Measurements from ENCODE around the gene PRDM11. TPM values are rescaled to one million over a fixed set of nuclear protein-coding genes. Genes with fewer than 3 reads are reported as not detected.
A peak's percentile ranks its signal among the peaks of the same experiment; 100 is the strongest.

The PRDM11 gene
- total and polyA plus RNA-seq, 2 donors from 2014 or later: 2.9 to 22.5 TPM

DNA sequence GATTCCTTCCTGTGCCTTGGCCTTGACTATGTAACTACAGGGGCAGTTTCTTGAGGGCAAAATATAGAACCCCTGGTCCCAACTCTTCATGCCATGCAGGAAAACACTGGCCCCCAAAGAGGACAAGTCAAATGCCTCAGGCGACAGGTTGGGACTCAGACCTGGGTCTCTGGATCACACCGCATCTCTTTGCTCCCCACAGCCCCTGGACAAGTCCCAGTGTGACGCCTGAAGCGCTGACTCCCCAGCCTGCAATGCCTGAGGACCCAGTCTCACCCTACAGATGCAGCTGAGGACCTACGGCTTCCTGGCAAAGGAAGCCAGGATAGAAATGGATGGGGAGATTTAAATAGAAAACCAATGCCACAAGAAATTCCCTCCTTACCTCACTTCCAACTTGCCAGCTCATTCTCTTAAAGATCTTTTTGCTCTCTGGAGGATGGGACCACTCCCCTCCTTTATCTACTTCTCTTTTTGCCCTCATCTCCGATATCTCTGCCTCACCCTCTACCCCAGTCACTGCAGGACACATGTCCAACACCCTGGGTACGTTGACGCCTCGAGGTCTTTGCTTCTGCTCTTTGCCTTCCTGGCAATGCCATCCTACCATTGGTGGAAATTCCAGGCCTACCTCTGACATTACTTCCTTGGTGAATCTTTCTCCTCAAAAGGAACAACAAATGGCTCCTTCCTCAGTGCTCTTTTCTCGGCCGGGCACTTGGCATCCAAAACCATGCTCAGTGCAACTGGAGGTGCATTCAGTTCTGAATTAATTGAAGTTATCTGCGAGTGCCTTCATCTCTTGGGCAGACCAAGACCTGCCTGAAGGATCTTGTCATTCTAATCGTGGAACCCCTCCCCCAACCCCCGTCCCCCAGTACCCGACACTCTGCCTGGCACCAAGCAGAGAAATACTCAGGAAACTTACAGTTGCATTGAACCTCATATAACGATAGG lies 2.0 kb upstream of the PRDM11 start:
- DNase-seq: peak in 1 of 5 donors; percentile 2
- Histone ChIP-seq H3K27ac (ENCODE audit: low read depth in 2 of 2, low read length in 2 of 2) (no peak overlapping the region), H3K9ac (ENCODE audit: low read length in 3 of 3) (no peak overlapping the region), H3K4me3 (ENCODE audit: low read length in 3 of 3) (no peak overlapping the region), H3K9me3 (ENCODE audit: control insufficient read depth in 2 of 3, insufficient read depth in 1 of 3, low read length in 3 of 3) (no peaks in the 10 kb centered on the region), H3K36me3 (ENCODE audit: control insufficient read depth in 2 of 3, insufficient read depth in 3 of 3, low read length in 3 of 3) (no peaks in the 10 kb centered on the region), H3K27me3 (ENCODE audit: control insufficient read depth, insufficient read depth, low read length) (no peaks in the 10 kb centered on the region), H3K4me1 (ENCODE audit: control insufficient read depth in 2 of 3, insufficient read depth in 2 of 3, low read depth in 1 of 3, low read length in 3 of 3) (peaks cover 0 to 15% (median 9%) of the 10 kb centered on the region in 3 donors)
- TF ChIP-seq, protein P1, sequence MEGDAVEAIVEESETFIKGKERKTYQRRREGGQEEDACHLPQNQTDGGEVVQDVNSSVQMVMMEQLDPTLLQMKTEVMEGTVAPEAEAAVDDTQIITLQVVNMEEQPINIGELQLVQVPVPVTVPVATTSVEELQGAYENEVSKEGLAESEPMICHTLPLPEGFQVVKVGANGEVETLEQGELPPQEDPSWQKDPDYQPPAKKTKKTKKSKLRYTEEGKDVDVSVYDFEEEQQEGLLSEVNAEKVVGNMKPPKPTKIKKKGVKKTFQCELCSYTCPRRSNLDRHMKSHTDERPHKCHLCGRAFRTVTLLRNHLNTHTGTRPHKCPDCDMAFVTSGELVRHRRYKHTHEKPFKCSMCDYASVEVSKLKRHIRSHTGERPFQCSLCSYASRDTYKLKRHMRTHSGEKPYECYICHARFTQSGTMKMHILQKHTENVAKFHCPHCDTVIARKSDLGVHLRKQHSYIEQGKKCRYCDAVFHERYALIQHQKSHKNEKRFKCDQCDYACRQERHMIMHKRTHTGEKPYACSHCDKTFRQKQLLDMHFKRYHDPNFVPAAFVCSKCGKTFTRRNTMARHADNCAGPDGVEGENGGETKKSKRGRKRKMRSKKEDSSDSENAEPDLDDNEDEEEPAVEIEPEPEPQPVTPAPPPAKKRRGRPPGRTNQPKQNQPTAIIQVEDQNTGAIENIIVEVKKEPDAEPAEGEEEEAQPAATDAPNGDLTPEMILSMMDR (IDR thresholded peaks at IDR 0.05; ENCODE audit: borderline replicate concordance, extremely low read depth, insufficient read depth): no peak
- intact Hi-C loops (cut with DNase I): no loop called here
- no peak for FAIRE-seq

DNA sequence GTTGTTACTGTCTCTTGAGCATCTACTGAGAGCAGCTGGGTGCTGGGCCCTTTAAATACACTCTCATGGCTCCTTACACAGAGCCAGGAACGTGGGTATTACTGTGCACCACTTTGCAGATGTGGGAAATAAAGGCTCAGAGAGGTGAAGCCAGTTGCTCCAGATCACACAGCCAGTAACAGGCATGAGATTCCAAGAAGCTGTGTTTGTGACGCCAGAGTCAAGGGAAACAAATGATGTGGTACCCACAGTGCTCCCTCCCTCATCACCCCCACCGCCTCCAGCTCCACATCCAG lies 1.4 kb upstream of the PRDM11 start:
- intact Hi-C loops (cut with DNase I): no loop called here
- Histone ChIP-seq H3K27me3 (ENCODE audit: control insufficient read depth, insufficient read depth, low read length) (no peaks in the 10 kb centered on the region), H3K36me3 (ENCODE audit: control insufficient read depth in 2 of 3, insufficient read depth in 3 of 3, low read length in 3 of 3) (no peaks in the 10 kb centered on the region), H3K27ac (ENCODE audit: low read depth in 2 of 2, low read length in 2 of 2) (no peak overlapping the region), H3K4me3 (ENCODE audit: low read length in 3 of 3) (no peak overlapping the region), H3K9me3 (ENCODE audit: control insufficient read depth in 2 of 3, insufficient read depth in 1 of 3, low read length in 3 of 3) (no peaks in the 10 kb centered on the region), H3K4me1 (ENCODE audit: control insufficient read depth in 2 of 3, insufficient read depth in 2 of 3, low read depth in 1 of 3, low read length in 3 of 3) (peaks cover 0 to 15% (median 9%) of the 10 kb centered on the region in 3 donors), H3K9ac (ENCODE audit: low read length in 3 of 3) (no peak overlapping the region)
- TF ChIP-seq, protein P1 (IDR thresholded peaks at IDR 0.05; ENCODE audit: borderline replicate concordance, extremely low read depth, insufficient read depth): no peak
- FAIRE-seq (no peak), DNase-seq (no peak)

DNA sequence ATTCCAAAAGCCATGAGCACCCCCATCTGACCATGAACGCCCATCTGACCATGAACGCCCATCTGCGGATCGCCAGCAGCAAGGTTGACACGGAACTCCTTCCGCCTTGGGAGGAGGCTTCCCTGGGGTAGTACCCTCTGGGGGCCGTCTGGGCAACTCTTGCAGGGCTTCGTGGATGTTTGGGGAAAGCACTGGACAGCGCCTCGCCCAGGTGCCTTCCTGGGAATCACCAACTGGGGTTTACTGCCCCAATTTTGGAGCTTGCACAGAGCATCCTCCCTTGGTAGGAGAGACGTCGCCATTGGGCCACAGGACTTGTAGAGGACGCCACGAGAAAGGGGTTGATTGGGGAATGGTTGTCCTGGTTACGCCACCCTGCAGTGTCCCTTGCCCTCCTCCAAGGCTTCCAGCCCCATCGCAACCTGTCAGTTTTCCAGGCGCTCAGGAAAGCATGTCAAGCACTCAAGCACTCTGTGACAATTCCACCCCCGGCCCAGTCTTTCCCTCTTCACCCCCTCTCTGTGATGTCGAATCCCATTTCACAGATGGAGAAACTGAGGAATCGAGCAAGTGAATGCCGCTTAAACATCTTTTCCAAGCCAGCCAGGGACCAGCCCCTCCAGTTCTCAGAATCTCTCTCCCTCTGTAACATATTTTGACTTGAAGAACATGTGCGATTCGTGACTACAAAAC lies 914 bp upstream of the PRDM11 start:
- peak overlapping the region; percentile 61 to 68 (median 62) for H3K4me3 ChIP-seq (ENCODE audit: low read length in 3 of 3)
- H3K9me3 ChIP-seq (ENCODE audit: control insufficient read depth in 2 of 3, insufficient read depth in 1 of 3, low read length in 3 of 3): no peaks in the 10 kb centered on the region
- no peak overlapping the region for H3K27ac ChIP-seq (ENCODE audit: low read depth in 2 of 2, low read length in 2 of 2)
- no peaks in the 10 kb centered on the region for H3K27me3 ChIP-seq (ENCODE audit: control insufficient read depth, insufficient read depth, low read length)
- intact Hi-C loops (cut with DNase I): no loop called here
- H3K4me1 ChIP-seq (ENCODE audit: control insufficient read depth in 2 of 3, insufficient read depth in 2 of 3, low read depth in 1 of 3, low read length in 3 of 3): peaks cover 0 to 15% (median 9%) of the 10 kb centered on the region in 3 donors
- TF ChIP-seq, protein P1 (IDR thresholded peaks at IDR 0.05; ENCODE audit: borderline replicate concordance, extremely low read depth, insufficient read depth): no peak
- H3K36me3 ChIP-seq (ENCODE audit: control insufficient read depth in 2 of 3, insufficient read depth in 3 of 3, low read length in 3 of 3): no peaks in the 10 kb centered on the region
- FAIRE-seq: no peak
- DNase-seq: peak; percentile 44 to 82 (median 50)
- peak overlapping the region; percentile 2 to 91 (median 56) for H3K9ac ChIP-seq (ENCODE audit: low read length in 3 of 3)
